NT2/D1 (cell line): ENCODE measurements around the gene GMEB2.
A peak's percentile ranks its signal among the peaks of the same experiment; 100 is the strongest.

ENCODE experiments used
- DNase-seq: peaks from one replicate; pipeline ENCODE4 v3.0.0-alpha.2; 2011; ENCODE audit warnings: low read depth, low spot score
- H3K27me3 ChIP-seq: 2 replicates; pipeline ENCODE4 v1.6.0; 2011; ENCODE audit warnings: mild to moderate bottlenecking; ENCODE audit not compliant: insufficient read length, insufficient read depth
- H3K36me3 ChIP-seq: 2 replicates; pipeline ENCODE4 v1.6.1; 2011; ENCODE audit warnings: mild to moderate bottlenecking, low read length, mixed read lengths; ENCODE audit not compliant: insufficient read depth, insufficient read length
- H3K4me1 ChIP-seq: 2 replicates; pipeline ENCODE4 v1.5.1; 2011; ENCODE audit not compliant: insufficient read depth, insufficient read length
- H3K4me3 ChIP-seq: 2 replicates; pipeline ENCODE4 v1.5.1; 2011; ENCODE audit warnings: low read depth; ENCODE audit not compliant: insufficient read length
- H3K9ac ChIP-seq: 2 replicates; pipeline ENCODE4 v1.6.0; 2011; ENCODE audit warnings: low read depth; ENCODE audit not compliant: insufficient read length
- H3K9me3 ChIP-seq: 2 replicates; pipeline ENCODE4 v1.5.1; 2011; ENCODE audit warnings: mild to moderate bottlenecking, low read length; ENCODE audit not compliant: insufficient read depth
- SUZ12 ChIP-seq: IDR thresholded peaks from 2 replicates; pipeline ENCODE4 v1.6.1; 2011; ENCODE audit not compliant: insufficient read length, insufficient read depth; ENCODE audit errors: extremely low read depth
- YY1 ChIP-seq: IDR thresholded peaks from 2 replicates; pipeline ENCODE4 v1.6.1; 2011; ENCODE audit not compliant: insufficient read length, insufficient read depth
- ZNF274 ChIP-seq: IDR thresholded peaks from 2 replicates; pipeline ENCODE4 v1.6.1; 2011; ENCODE audit warnings: mild to moderate bottlenecking, low read depth, low read length

Gene GMEB2

GRCh38 chr20:63579017-63579694 is 47.7 kb downstream of the GMEB2 start:
- Histone ChIP-seq H3K4me3 (no peak overlapping the region), H3K27me3 (no peaks in the 10 kb centered on the region), H3K36me3 (no peaks in the 10 kb centered on the region), H3K9ac (peak overlapping the region; percentile 38), H3K9me3 (no peaks in the 10 kb centered on the region), H3K4me1 (peaks cover 12% of the 10 kb centered on the region)
- DNase-seq, result no peak
- TF ChIP-seq ZNF274 (no peak), YY1 (no peak), SUZ12 (no peak)

GRCh38 chr20:63578224-63579016 is 48.5 kb downstream of the GMEB2 start:
- Histone ChIP-seq H3K9me3 (no peaks in the 10 kb centered on the region), H3K9ac (no peak overlapping the region), H3K27me3 (no peaks in the 10 kb centered on the region), H3K4me1 (peaks cover 12% of the 10 kb centered on the region), H3K4me3 (no peak overlapping the region), H3K36me3 (no peaks in the 10 kb centered on the region)
- no peak for TF ChIP-seq YY1
- TF ChIP-seq SUZ12, result no peak
- no peak for TF ChIP-seq ZNF274
- DNase-seq, result no peak

- H3K9me3 ChIP-seq, result no peaks in the 10 kb centered on the region
- no peak for DNase-seq
- peaks cover 21% of the 10 kb centered on the region for H3K4me1 ChIP-seq
- no peak overlapping the region for H3K4me3 ChIP-seq
- no peak overlapping the region for H3K9ac ChIP-seq
- no peaks in the 10 kb centered on the region for H3K27me3 ChIP-seq
- H3K36me3 ChIP-seq, result peaks cover 8% of the 10 kb centered on the region
- TF ChIP-seq ZNF274, result no peak
- TF ChIP-seq YY1, result no peak
- TF ChIP-seq SUZ12, result no peak
Measured at GRCh38 chr20:63577317-63577894, 49.5 kb downstream of the GMEB2 start.

- no peak for TF ChIP-seq YY1
- no peak for TF ChIP-seq ZNF274
- no peak for TF ChIP-seq SUZ12
- H3K9me3 ChIP-seq, result no peaks in the 10 kb centered on the region
- H3K4me3 ChIP-seq, result no peak overlapping the region
- no peaks in the 10 kb centered on the region for H3K27me3 ChIP-seq
- H3K4me1 ChIP-seq, result peaks cover 26% of the 10 kb centered on the region
- H3K9ac ChIP-seq, result peak overlapping the region; percentile 63
- DNase-seq, result no peak
- peaks cover 16% of the 10 kb centered on the region for H3K36me3 ChIP-seq
Measured at GRCh38 chr20:63576311-63576710, 50.6 kb downstream of the GMEB2 start.

- Histone ChIP-seq H3K4me3 (peak overlapping the region; percentile 45), H3K27me3 (no peaks in the 10 kb centered on the region), H3K9me3 (no peaks in the 10 kb centered on the region), H3K36me3 (peaks cover 22% of the 10 kb centered on the region), H3K4me1 (peaks cover 18% of the 10 kb centered on the region), H3K9ac (peak overlapping the region; percentile 92)
- no peak for DNase-seq
- TF ChIP-seq ZNF274, result no peak
- TF ChIP-seq YY1, result no peak
- no peak for TF ChIP-seq SUZ12
Measured at GRCh38 chr20:63574829-63575743, 51.8 kb downstream of the GMEB2 start.

GRCh38 chr20:63574156-63574828 is 52.6 kb downstream of the GMEB2 start, which contains the start of gene HELZ2:
TSS of gene HELZ2 (minus strand) at chr20:63574239. CDS start at chr20:63572385, 1,854 bp downstream.
- Histone ChIP-seq H3K9ac (peak within 1 kb of the TSS; percentile 92), H3K36me3 (peaks cover 28% of the 10 kb centered on the region), H3K27me3 (no peaks in the 10 kb centered on the region), H3K9me3 (no peaks in the 10 kb centered on the region), H3K4me3 (peak within 1 kb of the TSS; percentile 53), H3K4me1 (peaks cover 18% of the 10 kb centered on the region)
- no peak for TF ChIP-seq YY1
- TF ChIP-seq ZNF274, result no peak
- no peak for TF ChIP-seq SUZ12
- DNase-seq, result no peak
